RWPE2 (cell line): ENCODE results near the gene SOWAHA.

Experiments used
- ATAC-seq: fragments of 200-7000 bp; cut with Tn5 transposase; 3 replicates; pipeline ENCODE4 v1.9.1; 2021; ENCODE audit warnings: low read depth
- DNase-seq: peaks from one replicate; pipeline ENCODE4 v3.0.0-alpha.2; 2020; ENCODE audit warnings: low spot score
- H3K27ac ChIP-seq: fragments of 450-650 bp; 2 replicates; pipeline ENCODE4 v1.5.1; 2017; ENCODE audit warnings: mild to moderate bottlenecking; ENCODE audit not compliant: poor library complexity, severe bottlenecking
- H3K27me3 ChIP-seq: fragments of 250-450 bp; sonication (Bioruptor Pico); 2 replicates; pipeline ENCODE4 v1.5.1; 2021; ENCODE audit warnings: mild to moderate bottlenecking, moderate library complexity; ENCODE audit not compliant: insufficient read depth, poor library complexity, severe bottlenecking
- H3K36me3 ChIP-seq: fragments of 250-450 bp; sonication (Bioruptor Pico); 2 replicates; pipeline ENCODE4 v1.5.1; 2020; ENCODE audit warnings: low read depth, mild to moderate bottlenecking, moderate library complexity
- H3K4me1 ChIP-seq: fragments of 250-450 bp; sonication (Bioruptor Pico); 2 replicates; pipeline ENCODE4 v1.5.1; 2021; ENCODE audit warnings: mild to moderate bottlenecking, moderate library complexity; ENCODE audit not compliant: insufficient read depth, poor library complexity, severe bottlenecking
- H3K4me3 ChIP-seq: fragments of 250-450 bp; sonication (Bioruptor Pico); 2 replicates; pipeline ENCODE4 v1.5.1; 2021; ENCODE audit warnings: mild to moderate bottlenecking, moderate library complexity; ENCODE audit not compliant: severe bottlenecking
- H3K9me3 ChIP-seq: fragments of 250-450 bp; sonication (Bioruptor Pico); 2 replicates; pipeline ENCODE4 v1.5.1; 2021; ENCODE audit warnings: mild to moderate bottlenecking, moderate library complexity; ENCODE audit not compliant: severe bottlenecking
- TF ChIP-seq, protein P1 (sequence below): fragments of 450-650 bp; IDR thresholded peaks from one replicate; pipeline ENCODE4 v1.5.1; 2017; ENCODE audit warnings: mild to moderate bottlenecking, moderate library complexity; ENCODE audit not compliant: poor library complexity, severe bottlenecking

Gene SOWAHA

DNA sequence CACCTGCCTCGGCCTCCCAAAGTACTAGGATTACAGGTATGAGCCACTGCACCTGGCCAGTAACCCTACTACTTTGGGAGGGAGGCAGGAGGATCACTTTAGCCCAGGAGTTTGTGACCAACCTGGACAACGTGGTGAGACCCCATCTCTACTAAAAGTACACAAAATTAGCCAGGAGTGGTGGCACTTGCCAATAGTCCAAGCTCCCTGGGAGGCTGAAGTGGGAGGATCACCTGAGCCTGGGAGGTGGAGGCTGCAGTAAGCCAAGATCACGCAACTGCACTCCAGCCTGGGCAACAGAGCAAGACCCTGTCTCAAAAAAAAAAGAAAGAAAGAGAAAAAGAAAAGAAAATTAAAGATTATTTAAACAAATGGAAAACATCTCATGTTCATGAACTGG, 42.9 kb downstream of the SOWAHA start:
- TF ChIP-seq, protein P1, sequence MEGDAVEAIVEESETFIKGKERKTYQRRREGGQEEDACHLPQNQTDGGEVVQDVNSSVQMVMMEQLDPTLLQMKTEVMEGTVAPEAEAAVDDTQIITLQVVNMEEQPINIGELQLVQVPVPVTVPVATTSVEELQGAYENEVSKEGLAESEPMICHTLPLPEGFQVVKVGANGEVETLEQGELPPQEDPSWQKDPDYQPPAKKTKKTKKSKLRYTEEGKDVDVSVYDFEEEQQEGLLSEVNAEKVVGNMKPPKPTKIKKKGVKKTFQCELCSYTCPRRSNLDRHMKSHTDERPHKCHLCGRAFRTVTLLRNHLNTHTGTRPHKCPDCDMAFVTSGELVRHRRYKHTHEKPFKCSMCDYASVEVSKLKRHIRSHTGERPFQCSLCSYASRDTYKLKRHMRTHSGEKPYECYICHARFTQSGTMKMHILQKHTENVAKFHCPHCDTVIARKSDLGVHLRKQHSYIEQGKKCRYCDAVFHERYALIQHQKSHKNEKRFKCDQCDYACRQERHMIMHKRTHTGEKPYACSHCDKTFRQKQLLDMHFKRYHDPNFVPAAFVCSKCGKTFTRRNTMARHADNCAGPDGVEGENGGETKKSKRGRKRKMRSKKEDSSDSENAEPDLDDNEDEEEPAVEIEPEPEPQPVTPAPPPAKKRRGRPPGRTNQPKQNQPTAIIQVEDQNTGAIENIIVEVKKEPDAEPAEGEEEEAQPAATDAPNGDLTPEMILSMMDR = no peak
- DNase-seq (no peak), ATAC-seq (no peak)
- H3K4me1 ChIP-seq = no peaks in the 10 kb centered on the region
- no peak overlapping the region for H3K27ac ChIP-seq
- no peak overlapping the region for H3K4me3 ChIP-seq
- no peaks in the 10 kb centered on the region for H3K27me3 ChIP-seq
- H3K36me3 ChIP-seq = no peaks in the 10 kb centered on the region
- H3K9me3 ChIP-seq = no peaks in the 10 kb centered on the region

DNA sequence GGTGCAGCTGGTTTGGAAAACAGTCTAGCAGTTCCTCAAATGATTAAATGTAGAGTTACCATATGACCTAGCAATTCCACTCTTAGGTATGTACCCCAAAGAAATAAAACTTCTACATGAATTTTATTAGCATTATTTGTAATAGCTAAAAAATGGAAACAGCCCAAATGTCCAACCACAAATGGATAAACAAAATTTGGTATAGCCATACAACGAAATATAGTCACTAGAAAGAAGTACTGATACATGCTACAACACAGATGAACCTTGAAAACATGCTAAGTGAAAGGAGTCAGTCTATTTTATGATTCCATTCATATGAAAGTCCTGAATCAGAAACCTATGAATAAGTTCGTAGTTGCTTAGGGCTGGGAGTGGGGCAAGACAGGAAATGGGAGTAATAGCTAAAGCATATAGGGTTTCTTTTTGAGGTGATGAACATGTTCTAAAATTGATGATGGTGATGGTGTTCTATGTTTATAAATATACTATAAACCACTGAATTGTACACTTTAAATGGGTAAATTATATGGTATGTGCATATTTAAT, 46.9 kb downstream of the SOWAHA start:
- H3K27me3 ChIP-seq = no peaks in the 10 kb centered on the region
- H3K4me3 ChIP-seq = no peak overlapping the region
- H3K27ac ChIP-seq = no peak overlapping the region
- TF ChIP-seq, protein P1 = no peak
- ATAC-seq (no peak; the same call in 2 of the 3 replicates), DNase-seq (no peak)
- H3K9me3 ChIP-seq = no peaks in the 10 kb centered on the region
- no peaks in the 10 kb centered on the region for H3K36me3 ChIP-seq
- H3K4me1 ChIP-seq = no peaks in the 10 kb centered on the region

DNA sequence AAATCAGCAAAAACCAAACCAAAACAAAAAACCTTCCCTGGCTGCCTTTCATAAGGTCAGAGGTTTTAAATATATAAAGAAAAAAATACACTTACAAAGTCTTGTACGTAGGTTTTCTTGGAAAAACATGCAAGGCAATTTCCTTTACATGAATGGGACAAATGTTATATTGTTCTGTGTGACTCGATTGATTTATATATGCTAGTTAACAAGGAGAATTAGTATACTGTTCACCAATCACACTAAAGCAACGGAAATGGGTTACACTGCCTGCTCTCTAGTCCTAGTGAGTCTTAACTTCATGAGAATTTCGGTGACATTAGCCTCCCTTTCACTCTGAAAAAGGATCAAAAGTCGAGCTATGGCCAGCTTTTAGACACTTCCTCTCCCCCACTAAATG, 47.6 kb downstream of the SOWAHA start:
- Histone ChIP-seq H3K27ac (no peak overlapping the region), H3K36me3 (no peaks in the 10 kb centered on the region), H3K4me3 (no peak overlapping the region), H3K4me1 (no peaks in the 10 kb centered on the region), H3K27me3 (no peaks in the 10 kb centered on the region), H3K9me3 (no peaks in the 10 kb centered on the region)
- TF ChIP-seq, protein P1 = no peak
- no peak for ATAC-seq
- DNase-seq = no peak

DNA sequence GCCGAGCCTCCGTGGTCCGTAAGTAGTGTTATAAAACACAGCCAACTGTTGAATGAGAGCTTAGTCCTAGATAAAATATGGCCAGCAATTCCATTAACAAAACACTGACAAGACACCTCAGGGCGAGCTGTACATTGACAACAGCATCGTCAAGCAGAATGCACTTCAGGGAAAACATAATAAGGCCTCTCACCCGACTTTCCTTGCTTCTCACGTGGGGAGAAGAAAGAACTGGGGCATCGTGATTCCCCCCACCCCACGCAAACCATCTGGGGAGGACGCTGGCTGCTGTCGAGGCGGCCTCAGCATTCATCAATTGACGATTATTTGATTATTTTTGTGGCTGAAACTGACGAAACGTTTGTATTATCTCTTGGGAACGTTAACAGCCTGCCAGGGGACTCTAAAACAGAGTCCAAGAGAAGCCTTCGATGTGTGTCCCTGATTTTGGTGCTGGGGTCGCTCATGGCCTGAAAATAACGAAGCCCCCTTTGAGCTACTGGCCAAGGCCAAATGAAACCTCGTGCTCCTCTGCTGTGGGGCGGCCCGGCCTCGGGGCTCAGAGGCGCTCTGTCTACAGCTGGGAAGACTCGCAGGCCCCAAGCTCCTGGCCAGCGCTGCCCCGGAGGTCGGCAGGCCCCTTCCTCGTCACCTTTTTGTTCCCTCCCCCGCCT, 52.7 kb downstream of the SOWAHA start:
- Histone ChIP-seq H3K4me3 (peak overlapping the region; percentile 70), H3K36me3 (peaks cover 35% of the 10 kb centered on the region), H3K4me1 (peaks cover 3% of the 10 kb centered on the region), H3K9me3 (no peaks in the 10 kb centered on the region), H3K27me3 (no peaks in the 10 kb centered on the region), H3K27ac (peak overlapping the region; percentile 19)
- DNase-seq = no peak
- ATAC-seq = no peak; the same call in 2 of the 3 replicates
- TF ChIP-seq, protein P1 = no peak
